HepG2 (cell line): ENCODE measurements around the gene MICB. TPM values are rescaled to one million over a fixed set of nuclear protein-coding genes. Genes with fewer than 3 reads are reported as not detected.

Experiments
- ARID2 ChIP-seq: sonication (generic); formaldehyde crosslinking; IDR thresholded peaks from 2 replicates; pipeline ENCODE4 v1.8.1; 2022; ENCODE audit warnings: mild to moderate bottlenecking, missing genetic modification reagents, borderline replicate concordance
- ASH2L ChIP-seq: fragments of 300-600, 200-600 bp; sonication (generic); IDR thresholded peaks from 2 replicates; pipeline ENCODE4 v1.7.0; 2017; ENCODE audit warnings: low read depth, mild to moderate bottlenecking, moderate library complexity, mixed read lengths, low read length; ENCODE audit not compliant: insufficient read length
- ELF3 ChIP-seq: IDR thresholded peaks from 2 replicates; pipeline ENCODE4 v1.6.1; 2016; ENCODE audit warnings: missing genetic modification reagents, missing compliant biosample characterization
- GPN1 ChIP-seq: sonication (generic); formaldehyde crosslinking; IDR thresholded peaks from 2 replicates; pipeline ENCODE4 v1.5.1; 2020; ENCODE audit warnings: missing genetic modification reagents, borderline replicate concordance
- ISL2 ChIP-seq: sonication (generic); formaldehyde crosslinking; IDR thresholded peaks from 2 replicates; pipeline ENCODE4 v1.5.0; 2020; ENCODE audit warnings: missing genetic modification reagents
- MED13 ChIP-seq: sonication (generic); formaldehyde crosslinking; IDR thresholded peaks from 2 replicates; pipeline ENCODE4 v1.5.0; 2020; ENCODE audit warnings: missing genetic modification reagents
- NR2F2 ChIP-seq: IDR thresholded peaks from 2 replicates; pipeline ENCODE4 v1.6.1; 2012; ENCODE audit warnings: low read depth, inconsistent platforms, borderline replicate concordance
- PAX8 ChIP-seq: sonication (generic); formaldehyde crosslinking; IDR thresholded peaks from 2 replicates; pipeline ENCODE4 v1.8.0; 2022; ENCODE audit warnings: mild to moderate bottlenecking, missing genetic modification reagents, borderline replicate concordance
- RCOR2 ChIP-seq: IDR thresholded peaks from 2 replicates; pipeline ENCODE4 v1.6.1; 2016; ENCODE audit warnings: missing biosample characterization, missing genetic modification reagents
- SMYD3 ChIP-seq: sonication (generic); formaldehyde crosslinking; IDR thresholded peaks from 2 replicates; pipeline ENCODE4 v1.8.1; 2023; ENCODE audit warnings: mild to moderate bottlenecking, missing genetic modification reagents
- ZBTB21 ChIP-seq: sonication (generic); formaldehyde crosslinking; IDR thresholded peaks from 2 replicates; pipeline ENCODE4 v1.4.0; 2020; ENCODE audit warnings: missing genetic modification reagents
- ZNF660 ChIP-seq: sonication (generic); formaldehyde crosslinking; IDR thresholded peaks from 2 replicates; pipeline ENCODE4 v1.5.1; 2020; ENCODE audit warnings: mild to moderate bottlenecking, low read depth, missing genetic modification reagents, borderline replicate concordance
- polyA plus RNA-seq, 8 experiments: library from polyadenylated mRNA; depleted of rRNA in 3 of 8; stranded (reverse) in 7 of 8; unstranded in 1 of 8; fragments of >200 nt; fragmentation: Illumina TruSeq in 4 of 8; extraction: Trizol in 4 of 8; gene quantifications; 2 replicates each; pipeline versions ENCODE4 v1.2.1 to v1.2.3, GENCODE V29; 2011 to 2016; ENCODE audit warnings: low read depth in 4 of 8, missing spikeins in 1 of 8, mixed read lengths in 1 of 8; ENCODE audit not compliant: insufficient read depth in 1 of 8
- total RNA-seq, 5 experiments: library from RNA; depleted of rRNA; stranded (reverse); fragments of >200 nt; fragmentation: Illumina TruSeq; extraction: Trizol; gene quantifications; 2 replicates each; pipeline ENCODE4 v1.2.3, GENCODE V29; 2016; ENCODE audit warnings: low read depth in 1 of 5
- TF ChIP-seq, protein P1 (sequence below): sonication (generic); formaldehyde crosslinking; IDR thresholded peaks from 2 replicates; pipeline ENCODE4 v1.5.0; 2020; ENCODE audit warnings: mild to moderate bottlenecking, missing genetic modification reagents
- TF ChIP-seq, protein P2 (sequence below): sonication (generic); formaldehyde crosslinking; IDR thresholded peaks from 2 replicates; pipeline ENCODE4 v1.4.0; 2020; ENCODE audit warnings: missing genetic modification reagents, borderline replicate concordance
- TF ChIP-seq, protein P3 (sequence below): sonication (generic); formaldehyde crosslinking; IDR thresholded peaks from 2 replicates; pipeline ENCODE4 v1.8.0; 2022; ENCODE audit warnings: mild to moderate bottlenecking, missing genetic modification reagents; ENCODE audit not compliant: insufficient replicate concordance
- TF ChIP-seq, protein P4 (sequence below): sonication (generic); formaldehyde crosslinking; IDR thresholded peaks from 2 replicates; pipeline ENCODE4 v1.4.0; 2020; ENCODE audit warnings: missing genetic modification reagents
- TF ChIP-seq, protein P5 (sequence below): sonication (generic); formaldehyde crosslinking; IDR thresholded peaks from 2 replicates; pipeline ENCODE4 v1.5.0; 2020; ENCODE audit warnings: missing genetic modification reagents
- TF ChIP-seq, protein P6 (sequence below): sonication (generic); formaldehyde crosslinking; IDR thresholded peaks from 2 replicates; pipeline ENCODE4 v1.4.0; 2020; ENCODE audit warnings: missing genetic modification reagents, borderline replicate concordance

Gene MICB
- total and polyA plus RNA-seq, 2 of the 13 experiments (the other 11 are each of a cell fraction or from before 2014, with no cell fraction given): 12.5 to 12.8 TPM

DNA sequence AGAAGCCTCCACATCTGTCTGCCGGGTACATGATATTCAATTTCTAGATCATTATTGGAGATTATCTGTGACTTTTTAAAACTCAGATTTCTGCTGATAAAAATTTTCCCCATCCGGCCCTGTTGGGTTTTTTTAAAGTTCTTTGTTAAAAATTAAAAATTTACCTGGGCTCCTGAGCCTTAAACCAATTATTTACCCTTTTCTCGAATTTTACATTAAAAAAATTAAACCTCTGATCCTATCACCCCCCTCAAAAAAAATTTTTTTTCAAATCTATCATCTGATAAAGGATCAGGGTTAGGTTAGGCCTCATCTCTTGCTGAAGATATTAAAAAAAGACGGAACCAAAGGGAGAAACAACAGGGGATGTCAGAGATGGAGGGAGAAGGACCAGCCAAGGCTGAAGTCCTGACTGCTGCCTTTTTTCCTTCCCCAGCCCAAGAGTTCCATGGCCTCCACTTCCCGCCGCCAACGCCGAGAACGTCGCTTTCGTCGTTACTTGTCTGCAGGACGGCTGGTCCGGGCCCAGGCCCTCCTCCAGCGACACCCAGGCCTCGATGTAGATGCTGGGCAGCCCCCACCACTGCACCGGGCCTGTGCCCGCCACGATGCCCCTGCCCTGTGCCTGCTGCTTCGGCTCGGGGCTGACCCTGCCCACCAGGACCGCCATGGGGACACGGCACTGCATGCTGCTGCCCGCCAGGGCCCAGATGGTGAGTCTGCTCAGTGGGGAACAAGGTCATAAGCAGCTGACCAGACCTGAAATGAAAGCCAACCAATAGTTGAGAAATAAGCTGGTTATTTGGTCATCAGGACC, 50.0 kb downstream of the MICB start (continued):
- TF ChIP-seq, protein P1, sequence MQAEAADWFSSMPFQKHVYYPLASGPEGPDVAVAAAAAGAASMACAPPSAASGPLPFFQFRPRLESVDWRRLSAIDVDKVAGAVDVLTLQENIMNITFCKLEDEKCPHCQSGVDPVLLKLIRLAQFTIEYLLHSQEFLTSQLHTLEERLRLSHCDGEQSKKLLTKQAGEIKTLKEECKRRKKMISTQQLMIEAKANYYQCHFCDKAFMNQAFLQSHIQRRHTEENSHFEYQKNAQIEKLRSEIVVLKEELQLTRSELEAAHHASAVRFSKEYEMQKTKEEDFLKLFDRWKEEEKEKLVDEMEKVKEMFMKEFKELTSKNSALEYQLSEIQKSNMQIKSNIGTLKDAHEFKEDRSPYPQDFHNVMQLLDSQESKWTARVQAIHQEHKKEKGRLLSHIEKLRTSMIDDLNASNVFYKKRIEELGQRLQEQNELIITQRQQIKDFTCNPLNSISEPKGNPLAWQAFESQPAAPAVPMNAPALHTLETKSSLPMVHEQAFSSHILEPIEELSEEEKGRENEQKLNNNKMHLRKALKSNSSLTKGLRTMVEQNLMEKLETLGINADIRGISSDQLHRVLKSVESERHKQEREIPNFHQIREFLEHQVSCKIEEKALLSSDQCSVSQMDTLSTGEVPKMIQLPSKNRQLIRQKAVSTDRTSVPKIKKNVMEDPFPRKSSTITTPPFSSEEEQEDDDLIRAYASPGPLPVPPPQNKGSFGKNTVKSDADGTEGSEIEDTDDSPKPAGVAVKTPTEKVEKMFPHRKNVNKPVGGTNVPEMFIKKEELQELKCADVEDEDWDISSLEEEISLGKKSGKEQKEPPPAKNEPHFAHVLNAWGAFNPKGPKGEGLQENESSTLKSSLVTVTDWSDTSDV (CRISPR knock-in tag): no peak
- TF ChIP-seq SMYD3 (no peak), ZBTB21 (CRISPR knock-in tag) (no peak), RCOR2 (no peak), NR2F2 (no peak; the same call in 1 of the 2 replicates), ISL2 (CRISPR knock-in tag) (no peak), PAX8 (CRISPR knock-in tag) (no peak), ARID2 (CRISPR knock-in tag) (no peak), ELF3 (CRISPR knock-in tag) (no peak), MED13 (CRISPR knock-in tag) (no peak), ZNF660 (CRISPR knock-in tag) (no peak), GPN1 (CRISPR knock-in tag) (no peak), ASH2L (peak; percentile 2)
- TF ChIP-seq, protein P2, sequence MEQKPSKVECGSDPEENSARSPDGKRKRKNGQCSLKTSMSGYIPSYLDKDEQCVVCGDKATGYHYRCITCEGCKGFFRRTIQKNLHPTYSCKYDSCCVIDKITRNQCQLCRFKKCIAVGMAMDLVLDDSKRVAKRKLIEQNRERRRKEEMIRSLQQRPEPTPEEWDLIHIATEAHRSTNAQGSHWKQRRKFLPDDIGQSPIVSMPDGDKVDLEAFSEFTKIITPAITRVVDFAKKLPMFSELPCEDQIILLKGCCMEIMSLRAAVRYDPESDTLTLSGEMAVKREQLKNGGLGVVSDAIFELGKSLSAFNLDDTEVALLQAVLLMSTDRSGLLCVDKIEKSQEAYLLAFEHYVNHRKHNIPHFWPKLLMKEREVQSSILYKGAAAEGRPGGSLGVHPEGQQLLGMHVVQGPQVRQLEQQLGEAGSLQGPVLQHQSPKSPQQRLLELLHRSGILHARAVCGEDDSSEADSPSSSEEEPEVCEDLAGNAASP (CRISPR knock-in tag): no peak
- TF ChIP-seq, protein P3, sequence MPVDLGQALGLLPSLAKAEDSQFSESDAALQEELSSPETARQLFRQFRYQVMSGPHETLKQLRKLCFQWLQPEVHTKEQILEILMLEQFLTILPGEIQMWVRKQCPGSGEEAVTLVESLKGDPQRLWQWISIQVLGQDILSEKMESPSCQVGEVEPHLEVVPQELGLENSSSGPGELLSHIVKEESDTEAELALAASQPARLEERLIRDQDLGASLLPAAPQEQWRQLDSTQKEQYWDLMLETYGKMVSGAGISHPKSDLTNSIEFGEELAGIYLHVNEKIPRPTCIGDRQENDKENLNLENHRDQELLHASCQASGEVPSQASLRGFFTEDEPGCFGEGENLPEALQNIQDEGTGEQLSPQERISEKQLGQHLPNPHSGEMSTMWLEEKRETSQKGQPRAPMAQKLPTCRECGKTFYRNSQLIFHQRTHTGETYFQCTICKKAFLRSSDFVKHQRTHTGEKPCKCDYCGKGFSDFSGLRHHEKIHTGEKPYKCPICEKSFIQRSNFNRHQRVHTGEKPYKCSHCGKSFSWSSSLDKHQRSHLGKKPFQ (CRISPR knock-in tag): no peak
- TF ChIP-seq, protein P4, sequence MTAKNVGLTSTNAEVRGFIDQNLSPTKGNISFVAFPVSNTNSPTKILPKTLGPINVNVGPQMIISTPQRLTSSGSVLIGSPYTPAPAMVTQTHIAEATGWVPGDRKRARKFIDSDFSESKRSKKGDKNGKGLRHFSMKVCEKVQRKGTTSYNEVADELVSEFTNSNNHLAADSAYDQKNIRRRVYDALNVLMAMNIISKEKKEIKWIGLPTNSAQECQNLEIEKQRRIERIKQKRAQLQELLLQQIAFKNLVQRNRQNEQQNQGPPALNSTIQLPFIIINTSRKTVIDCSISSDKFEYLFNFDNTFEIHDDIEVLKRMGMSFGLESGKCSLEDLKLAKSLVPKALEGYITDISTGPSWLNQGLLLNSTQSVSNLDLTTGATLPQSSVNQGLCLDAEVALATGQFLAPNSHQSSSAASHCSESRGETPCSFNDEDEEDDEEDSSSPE (CRISPR knock-in tag): no peak; the same call in 1 of the 2 replicates
- TF ChIP-seq, protein P5, sequence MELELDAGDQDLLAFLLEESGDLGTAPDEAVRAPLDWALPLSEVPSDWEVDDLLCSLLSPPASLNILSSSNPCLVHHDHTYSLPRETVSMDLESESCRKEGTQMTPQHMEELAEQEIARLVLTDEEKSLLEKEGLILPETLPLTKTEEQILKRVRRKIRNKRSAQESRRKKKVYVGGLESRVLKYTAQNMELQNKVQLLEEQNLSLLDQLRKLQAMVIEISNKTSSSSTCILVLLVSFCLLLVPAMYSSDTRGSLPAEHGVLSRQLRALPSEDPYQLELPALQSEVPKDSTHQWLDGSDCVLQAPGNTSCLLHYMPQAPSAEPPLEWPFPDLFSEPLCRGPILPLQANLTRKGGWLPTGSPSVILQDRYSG (CRISPR knock-in tag): no peak
- TF ChIP-seq, protein P6, sequence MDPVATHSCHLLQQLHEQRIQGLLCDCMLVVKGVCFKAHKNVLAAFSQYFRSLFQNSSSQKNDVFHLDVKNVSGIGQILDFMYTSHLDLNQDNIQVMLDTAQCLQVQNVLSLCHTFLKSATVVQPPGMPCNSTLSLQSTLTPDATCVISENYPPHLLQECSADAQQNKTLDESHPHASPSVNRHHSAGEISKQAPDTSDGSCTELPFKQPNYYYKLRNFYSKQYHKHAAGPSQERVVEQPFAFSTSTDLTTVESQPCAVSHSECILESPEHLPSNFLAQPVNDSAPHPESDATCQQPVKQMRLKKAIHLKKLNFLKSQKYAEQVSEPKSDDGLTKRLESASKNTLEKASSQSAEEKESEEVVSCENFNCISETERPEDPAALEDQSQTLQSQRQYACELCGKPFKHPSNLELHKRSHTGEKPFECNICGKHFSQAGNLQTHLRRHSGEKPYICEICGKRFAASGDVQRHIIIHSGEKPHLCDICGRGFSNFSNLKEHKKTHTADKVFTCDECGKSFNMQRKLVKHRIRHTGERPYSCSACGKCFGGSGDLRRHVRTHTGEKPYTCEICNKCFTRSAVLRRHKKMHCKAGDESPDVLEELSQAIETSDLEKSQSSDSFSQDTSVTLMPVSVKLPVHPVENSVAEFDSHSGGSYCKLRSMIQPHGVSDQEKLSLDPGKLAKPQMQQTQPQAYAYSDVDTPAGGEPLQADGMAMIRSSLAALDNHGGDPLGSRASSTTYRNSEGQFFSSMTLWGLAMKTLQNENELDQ (CRISPR knock-in tag): no peak
